Esophagus (tissue), 2 donors: Measurements from ENCODE around the gene PTPN6. TPM values are rescaled to one million over a fixed set of nuclear protein-coding genes. Genes with fewer than 3 reads are reported as not detected.

Experiments used
- H3K27ac ChIP-seq, 2 donors: one replicate each; pipeline ENCODE4 v1.5.1; 2013; ENCODE audit warnings: low read depth in 2 of 2, mild to moderate bottlenecking in 2 of 2, inconsistent platforms in 1 of 2, low read length in 1 of 2, moderate library complexity in 1 of 2
- H3K27me3 ChIP-seq, 2 donors: one replicate each; pipeline ENCODE4 v1.6.1; 2013; ENCODE audit warnings: low read length in 2 of 2, control low read depth in 1 of 2, mild to moderate bottlenecking in 1 of 2; ENCODE audit not compliant: insufficient read depth in 2 of 2, control insufficient read depth in 1 of 2
- H3K36me3 ChIP-seq, 2 donors: one replicate each; pipeline ENCODE4 v1.6.1; 2013; ENCODE audit warnings: low read length in 1 of 2; ENCODE audit not compliant: control insufficient read depth in 2 of 2, insufficient read depth in 2 of 2
- H3K4me1 ChIP-seq, 2 donors: one replicate each; pipeline ENCODE4 v1.6.1; 2013; ENCODE audit warnings: low read length in 1 of 2; ENCODE audit not compliant: control insufficient read depth in 2 of 2, insufficient read depth in 2 of 2
- H3K4me3 ChIP-seq, 2 donors: one replicate each; pipeline ENCODE4 v1.5.1; 2013; ENCODE audit warnings: low read length in 2 of 2, mild to moderate bottlenecking in 2 of 2, low read depth in 1 of 2, moderate library complexity in 1 of 2
- H3K9me3 ChIP-seq, 2 donors: one replicate each; pipeline ENCODE4 v1.6.1; 2013; ENCODE audit warnings: mild to moderate bottlenecking in 2 of 2, low read depth in 1 of 2, low read length in 1 of 2, moderate library complexity in 1 of 2; ENCODE audit not compliant: control insufficient read depth in 2 of 2, insufficient read depth in 1 of 2
- WGBS, 2 donors: extraction: QIAGEN DNeasy Blood & Tissue Kit; methylation state at CpG; one replicate each; pipeline ENCODE4 v1.1.7; 2013; 5-methylcytosine and 5-hydroxymethylcytosine counted together
- polyA plus RNA-seq, 2 donors: library from polyadenylated mRNA; stranded (reverse); fragments of 200-250 nt; gene quantifications; one replicate each; pipeline ENCODE4 v1.2.3, GENCODE V29; 2013
- donor health status: healthy with polysubstance abuse.
- donor health status: Bipolar disorder and iron deficiency.

The PTPN6 gene
- polyA plus RNA-seq, 2 donors, result 19.1 to 38.3 TPM

DNA sequence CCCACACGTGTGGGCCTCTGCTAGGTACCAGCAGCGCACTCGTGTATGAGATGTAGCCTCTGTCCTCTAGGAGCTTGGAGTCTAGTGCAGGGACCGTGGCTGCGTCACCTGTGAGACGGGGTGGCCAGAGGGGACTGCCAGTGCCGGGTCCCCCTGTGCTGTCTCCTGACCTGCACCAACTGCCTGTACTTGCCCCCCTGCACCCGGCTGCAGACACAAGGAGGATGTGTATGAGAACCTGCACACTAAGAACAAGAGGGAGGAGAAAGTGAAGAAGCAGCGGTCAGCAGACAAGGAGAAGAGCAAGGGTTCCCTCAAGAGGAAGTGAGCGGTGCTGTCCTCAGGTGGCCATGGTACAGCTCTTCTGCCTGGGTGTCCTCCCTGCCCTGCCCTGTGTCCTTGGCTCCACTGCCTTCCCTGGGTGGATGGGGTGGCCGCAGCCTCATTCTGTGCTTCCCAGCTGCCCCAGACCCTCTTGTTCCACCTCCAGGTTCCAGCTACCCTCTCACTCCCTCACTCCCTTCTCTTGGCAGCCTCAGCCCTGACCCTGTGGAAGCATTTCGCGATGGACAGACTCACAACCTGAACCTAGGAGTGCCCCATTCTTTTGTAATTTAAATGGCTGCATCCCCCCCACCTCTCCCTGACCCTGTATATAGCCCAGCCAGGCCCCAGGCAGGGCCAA, 9.6 kb downstream of the PTPN6 start:
- WGBS, 2 donors, result 72 to 73% methylated on average over 13 of the region's 13 CpGs
- peak overlapping the region; percentile 96 for H3K27ac ChIP-seq
- no peak overlapping the region for H3K4me3 ChIP-seq
- H3K27me3 ChIP-seq, result no peaks in the 10 kb centered on the region
- H3K36me3 ChIP-seq, result peaks cover 1 to 13% of the 10 kb centered on the region in 2 donors
- no peaks in the 10 kb centered on the region for H3K9me3 ChIP-seq
- peaks cover 3 to 24% of the 10 kb centered on the region in 2 donors for H3K4me1 ChIP-seq

- 24 to 27% methylated on average over 24 of the region's 24 CpGs for WGBS, 2 donors
- Histone ChIP-seq H3K9me3 (no peaks in the 10 kb centered on the region), H3K4me1 (peaks cover 3 to 24% of the 10 kb centered on the region in 2 donors), H3K36me3 (peaks cover 4 to 8% of the 10 kb centered on the region in 2 donors), H3K27me3 (no peaks in the 10 kb centered on the region), H3K27ac (peak overlapping the region; percentile 96), H3K4me3 (peak overlapping the region in 1 of 2 donors; percentile 64)
Observed at GRCh38 chr12:6961278-6961694, 10.1 kb downstream of the PTPN6 start.

GRCh38 chr12:6961695-6962284, 10.6 kb downstream of the PTPN6 start:
- Histone ChIP-seq H3K36me3 (peaks cover 4 to 7% of the 10 kb centered on the region in 2 donors), H3K4me1 (peaks cover 3 to 24% of the 10 kb centered on the region in 2 donors), H3K9me3 (no peaks in the 10 kb centered on the region), H3K27me3 (no peaks in the 10 kb centered on the region), H3K27ac (peak overlapping the region; percentile 96), H3K4me3 (peak overlapping the region; percentile 11 to 64)
- 5 to 6% methylated on average over 16 of the region's 16 CpGs for WGBS, 2 donors

- Histone ChIP-seq H3K27me3 (no peaks in the 10 kb centered on the region), H3K4me1 (peaks cover 3 to 24% of the 10 kb centered on the region in 2 donors), H3K27ac (peak overlapping the region; percentile 96), H3K9me3 (no peaks in the 10 kb centered on the region), H3K4me3 (peak overlapping the region; percentile 64 to 89), H3K36me3 (peaks cover 7 to 9% of the 10 kb centered on the region in 2 donors)
- 31 to 42% methylated on average over 23 to 25 of the region's 25 CpGs for WGBS, 2 donors
Observed at GRCh38 chr12:6962285-6963015, 11.3 kb downstream of the PTPN6 start.

- WGBS, 2 donors, result 46 to 51% methylated on average over 27 to 32 of the region's 32 CpGs
- no peaks in the 10 kb centered on the region for H3K27me3 ChIP-seq
- H3K4me1 ChIP-seq, result peaks cover 3 to 19% of the 10 kb centered on the region in 2 donors
- peak overlapping the region; percentile 64 to 89 for H3K4me3 ChIP-seq
- peak overlapping the region; percentile 96 for H3K27ac ChIP-seq
- H3K9me3 ChIP-seq, result no peaks in the 10 kb centered on the region
- peaks cover 13 to 17% of the 10 kb centered on the region in 2 donors for H3K36me3 ChIP-seq
Observed at GRCh38 chr12:6963016-6963731, 12.0 kb downstream of the PTPN6 start.

- Histone ChIP-seq H3K4me3 (peak overlapping the region; percentile 64 to 89), H3K27me3 (no peaks in the 10 kb centered on the region), H3K4me1 (peaks cover 3 to 17% of the 10 kb centered on the region in 2 donors), H3K27ac (peak overlapping the region; percentile 96), H3K36me3 (peaks cover 16 to 20% of the 10 kb centered on the region in 2 donors), H3K9me3 (no peaks in the 10 kb centered on the region)
- WGBS, 2 donors, result 37 to 46% methylated on average over 17 of the region's 17 CpGs
Observed at GRCh38 chr12:6963791-6964413, 12.7 kb downstream of the PTPN6 start.

- Histone ChIP-seq H3K4me1 (peaks cover 3 to 17% of the 10 kb centered on the region in 2 donors), H3K36me3 (peaks cover 16 to 20% of the 10 kb centered on the region in 2 donors), H3K27me3 (no peaks in the 10 kb centered on the region), H3K4me3 (peak overlapping the region; percentile 64 to 89), H3K9me3 (no peaks in the 10 kb centered on the region), H3K27ac (peak overlapping the region; percentile 96)
- WGBS, 2 donors, result 34 to 48% methylated on average over 8 of the region's 8 CpGs
Observed at GRCh38 chr12:6964605-6965025, 13.5 kb downstream of the PTPN6 start.

GRCh38 chr12:6965026-6965661, 14.0 kb downstream of the PTPN6 start:
- H3K9me3 ChIP-seq, result no peaks in the 10 kb centered on the region
- peak overlapping the region; percentile 64 to 89 for H3K4me3 ChIP-seq
- no peaks in the 10 kb centered on the region for H3K27me3 ChIP-seq
- H3K4me1 ChIP-seq, result peaks cover 3 to 15% of the 10 kb centered on the region in 2 donors
- 14 to 17% methylated on average over 12 of the region's 12 CpGs for WGBS, 2 donors
- peak overlapping the region; percentile 96 for H3K27ac ChIP-seq
- peaks cover 16 to 20% of the 10 kb centered on the region in 2 donors for H3K36me3 ChIP-seq
